PC-3 (cell line): ENCODE results near the gene NIPAL3.

Experiments used
- CTCF ChIP-seq: fragments of 300-600 bp; sonication (generic); conservative IDR thresholded peaks from 2 replicates; pipeline ENCODE4 v1.5.1; 2017; ENCODE audit warnings: antibody characterized with exemption, low read depth, mild to moderate bottlenecking, low read length
- EZH2 ChIP-seq: fragments of 300-600 bp; sonication (generic); IDR thresholded peaks from one replicate; pipeline ENCODE4 v1.6.1; 2017; ENCODE audit warnings: antibody characterized with exemption, mild to moderate bottlenecking, low read length; ENCODE audit not compliant: unreplicated experiment
- EZH2phosphoT487 ChIP-seq: fragments of 300-600 bp; sonication (generic); IDR thresholded peaks from 2 replicates; pipeline ENCODE4 v1.6.1; 2018; ENCODE audit warnings: mild to moderate bottlenecking, antibody characterized with exemption, low read length, borderline replicate concordance

GRCh38 chr1:24475700-24476099 lies 60.1 kb downstream of the NIPAL3 start:
- TF ChIP-seq EZH2 (no peak), CTCF (no peak), EZH2phosphoT487 (no peak)
